ENCODE data around the gene MED15. TPM values are rescaled to one million over a fixed set of nuclear protein-coding genes. Genes with fewer than 3 reads are reported as not detected.
A peak's percentile ranks its signal among the peaks of the same experiment; 100 is the strongest.

Gene MED15
- total RNA-seq, 1 donor from 2014 or later = 20.5 TPM

DNA sequence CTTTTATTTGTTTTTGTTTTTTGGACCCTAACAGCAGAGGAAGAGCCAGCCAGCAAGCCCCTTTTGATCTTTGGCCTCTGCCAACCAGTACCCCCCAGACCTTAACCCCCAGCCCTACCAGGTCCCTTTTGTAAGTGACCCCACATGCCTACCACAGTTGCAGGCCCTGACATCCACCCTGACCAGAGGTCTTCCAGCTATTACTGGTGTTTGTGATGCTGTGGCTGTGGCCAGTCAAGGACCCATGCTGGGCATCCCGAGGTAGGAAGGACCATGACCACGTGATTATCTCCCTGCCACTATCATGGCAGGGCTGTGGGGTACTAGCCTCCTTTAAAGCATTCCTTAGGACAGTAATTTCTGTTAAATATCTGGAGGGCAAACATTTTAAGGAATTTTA, 9.0 kb downstream of the MED15 start:
- H3K27me3 ChIP-seq (ENCODE audit: control insufficient read depth, insufficient read depth, low read length) = no peaks in the 10 kb centered on the region
- TF ChIP-seq, protein P1, sequence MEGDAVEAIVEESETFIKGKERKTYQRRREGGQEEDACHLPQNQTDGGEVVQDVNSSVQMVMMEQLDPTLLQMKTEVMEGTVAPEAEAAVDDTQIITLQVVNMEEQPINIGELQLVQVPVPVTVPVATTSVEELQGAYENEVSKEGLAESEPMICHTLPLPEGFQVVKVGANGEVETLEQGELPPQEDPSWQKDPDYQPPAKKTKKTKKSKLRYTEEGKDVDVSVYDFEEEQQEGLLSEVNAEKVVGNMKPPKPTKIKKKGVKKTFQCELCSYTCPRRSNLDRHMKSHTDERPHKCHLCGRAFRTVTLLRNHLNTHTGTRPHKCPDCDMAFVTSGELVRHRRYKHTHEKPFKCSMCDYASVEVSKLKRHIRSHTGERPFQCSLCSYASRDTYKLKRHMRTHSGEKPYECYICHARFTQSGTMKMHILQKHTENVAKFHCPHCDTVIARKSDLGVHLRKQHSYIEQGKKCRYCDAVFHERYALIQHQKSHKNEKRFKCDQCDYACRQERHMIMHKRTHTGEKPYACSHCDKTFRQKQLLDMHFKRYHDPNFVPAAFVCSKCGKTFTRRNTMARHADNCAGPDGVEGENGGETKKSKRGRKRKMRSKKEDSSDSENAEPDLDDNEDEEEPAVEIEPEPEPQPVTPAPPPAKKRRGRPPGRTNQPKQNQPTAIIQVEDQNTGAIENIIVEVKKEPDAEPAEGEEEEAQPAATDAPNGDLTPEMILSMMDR (IDR thresholded peaks at IDR 0.05; ENCODE audit: insufficient read depth, low read length, severe bottlenecking) = no peak
- H3K4me3 ChIP-seq (ENCODE audit: low read depth, low read length) = no peak overlapping the region
- no peak for FAIRE-seq
- no peak for DNase-seq (ENCODE audit: low read depth)
- H3K36me3 ChIP-seq (ENCODE audit: control insufficient read depth, insufficient read depth, low read length) = peaks cover 4% of the 10 kb centered on the region

DNA sequence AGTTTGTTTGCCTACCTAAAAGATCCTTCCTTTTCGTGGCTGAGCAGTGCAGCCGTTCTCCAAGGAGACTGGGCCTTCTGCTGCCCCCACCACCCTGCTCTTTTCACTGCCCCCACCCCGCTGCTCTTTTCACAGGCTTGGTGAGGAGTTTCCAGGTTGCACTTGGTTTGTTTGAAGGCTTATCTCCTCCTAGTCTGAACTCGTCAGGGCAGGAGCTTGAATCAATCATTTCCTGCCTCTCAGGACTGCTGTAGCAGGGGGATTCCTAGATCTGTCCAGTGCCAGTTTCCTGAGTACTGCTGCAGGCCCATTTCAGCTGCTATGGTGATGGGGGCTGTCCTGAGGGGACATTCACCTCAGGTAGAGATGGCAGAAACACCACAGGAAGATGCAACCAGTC, 10.0 kb downstream of the MED15 start:
- peak; percentile 86 for DNase-seq (ENCODE audit: low read depth)

DNA sequence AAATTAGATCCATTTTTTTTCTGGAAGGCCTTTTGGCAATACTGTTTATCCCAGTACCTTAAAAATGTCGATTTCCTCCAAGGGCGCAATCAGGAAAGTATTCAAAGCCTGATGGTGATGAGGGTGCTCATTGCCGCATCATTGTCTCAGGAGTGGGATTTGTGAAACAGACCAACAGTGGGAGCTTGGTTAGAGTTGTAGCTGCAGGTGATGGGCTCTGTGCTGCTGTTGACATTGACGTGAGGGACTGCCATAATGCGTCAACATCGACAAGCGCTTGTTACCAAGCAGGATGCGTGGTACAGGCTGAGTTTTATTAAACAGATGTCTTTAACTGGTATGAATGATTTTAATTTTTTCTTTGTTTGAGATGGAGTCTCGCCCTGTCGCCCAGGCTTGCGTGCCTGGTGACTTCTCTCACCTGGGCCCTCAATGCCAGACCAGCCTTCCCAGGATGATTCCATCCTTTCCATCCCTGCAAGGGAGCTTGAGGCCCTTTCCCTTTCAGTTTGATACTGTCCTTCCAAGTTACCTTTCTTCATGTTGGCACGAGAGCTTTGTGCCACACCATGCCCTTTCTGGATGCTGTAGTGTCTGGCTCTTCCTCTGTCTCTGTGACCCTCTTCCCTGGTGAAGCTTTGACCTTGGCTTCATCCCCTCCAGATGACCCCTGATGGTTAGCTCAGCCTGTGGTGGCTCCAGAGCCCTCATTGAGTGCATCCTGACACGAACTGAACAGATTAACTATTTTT, 10.6 kb downstream of the MED15 start:
- Histone ChIP-seq H3K36me3 (ENCODE audit: control insufficient read depth, insufficient read depth, low read length) (peaks cover 9% of the 10 kb centered on the region), H3K27me3 (ENCODE audit: control insufficient read depth, insufficient read depth, low read length) (no peaks in the 10 kb centered on the region)
- FAIRE-seq = no peak

More for the DNA sequence above, 10.0 kb downstream of the MED15 start:
- TF ChIP-seq, protein P1 (IDR thresholded peaks at IDR 0.05; ENCODE audit: insufficient read depth, low read length, severe bottlenecking) = no peak
- Histone ChIP-seq H3K36me3 (ENCODE audit: control insufficient read depth, insufficient read depth, low read length) (peaks cover 7% of the 10 kb centered on the region), H3K4me3 (ENCODE audit: low read depth, low read length) (no peak overlapping the region), H3K27me3 (ENCODE audit: control insufficient read depth, insufficient read depth, low read length) (no peaks in the 10 kb centered on the region)
- FAIRE-seq = no peak

DNA sequence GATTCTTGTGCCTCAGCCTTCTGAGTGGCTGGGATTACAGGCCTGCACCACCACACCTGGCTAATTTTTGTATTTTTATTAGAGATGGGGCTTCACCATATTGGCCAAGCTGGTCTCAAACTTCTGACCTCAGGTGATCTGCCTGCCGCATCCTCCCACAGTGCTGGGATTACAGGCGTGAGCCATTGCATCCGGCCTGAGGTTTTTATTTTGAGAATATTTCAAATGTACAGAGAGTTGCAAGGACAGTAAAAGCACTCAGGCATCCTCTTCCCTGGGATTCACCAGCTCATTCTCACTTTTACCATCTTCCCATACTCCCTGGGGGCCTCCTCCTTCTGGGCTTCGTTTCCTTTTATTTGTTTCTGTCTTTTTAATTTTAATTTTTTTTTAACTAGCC, 12.1 kb downstream of the MED15 start:
- TF ChIP-seq, protein P1 (IDR thresholded peaks at IDR 0.05; ENCODE audit: insufficient read depth, low read length, severe bottlenecking) = no peak
- FAIRE-seq = no peak
- no peak overlapping the region for H3K4me3 ChIP-seq (ENCODE audit: low read depth, low read length)
- H3K27me3 ChIP-seq (ENCODE audit: control insufficient read depth, insufficient read depth, low read length) = no peaks in the 10 kb centered on the region
- no peak for DNase-seq (ENCODE audit: low read depth)
- H3K36me3 ChIP-seq (ENCODE audit: control insufficient read depth, insufficient read depth, low read length) = peaks cover 9% of the 10 kb centered on the region

More for the DNA sequence above, 10.6 kb downstream of the MED15 start:
- TF ChIP-seq, protein P1 (IDR thresholded peaks at IDR 0.05; ENCODE audit: insufficient read depth, low read length, severe bottlenecking) = no peak
- no peak for DNase-seq (ENCODE audit: low read depth)
- no peak overlapping the region for H3K4me3 ChIP-seq (ENCODE audit: low read depth, low read length)

DNA sequence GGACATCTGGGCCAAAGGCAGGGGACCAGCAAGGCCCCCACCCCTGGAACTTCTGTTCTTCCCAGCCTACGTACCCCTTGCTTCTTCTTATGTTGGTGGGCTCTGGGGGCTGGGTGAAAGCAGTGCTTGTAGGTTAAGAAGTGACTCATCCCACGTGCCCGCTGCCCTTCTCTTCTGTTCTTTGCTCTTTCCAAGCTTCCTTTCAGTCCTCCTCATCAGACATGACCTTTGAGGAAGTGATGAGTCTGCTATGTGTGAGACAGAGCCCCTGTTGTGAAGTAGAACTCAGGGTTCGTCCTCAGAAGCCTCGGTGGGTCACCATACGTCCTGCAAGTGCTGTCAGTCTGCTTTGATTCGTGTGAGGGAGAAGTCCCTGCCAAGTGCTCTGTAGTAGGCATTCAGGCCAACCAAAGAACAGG, 12.7 kb downstream of the MED15 start:
- FAIRE-seq (no peak), DNase-seq (ENCODE audit: low read depth) (peak; percentile 39)

More for the DNA sequence above, 12.7 kb downstream of the MED15 start:
- TF ChIP-seq, protein P1 (IDR thresholded peaks at IDR 0.05; ENCODE audit: insufficient read depth, low read length, severe bottlenecking) = no peak
- Histone ChIP-seq H3K36me3 (ENCODE audit: control insufficient read depth, insufficient read depth, low read length) (peaks cover 11% of the 10 kb centered on the region), H3K4me3 (ENCODE audit: low read depth, low read length) (no peak overlapping the region), H3K27me3 (ENCODE audit: control insufficient read depth, insufficient read depth, low read length) (no peaks in the 10 kb centered on the region)

Measured in bronchial epithelial cell (primary cell).